T-helper 17 cell (primary cell): Measurements from ENCODE around the gene KRT79. TPM values are rescaled to one million over a fixed set of nuclear protein-coding genes. Genes with fewer than 3 reads are reported as not detected.
"Not testable (repeated sequence)": the region's sequence is repeated elsewhere in the genome, so short reads cannot be mapped to it uniquely, and the experiment has no call there.

Source experiments
- ATAC-seq: fragments of 150-1000 bp; cut with Tn5 transposase; 2 replicates; pipeline ENCODE4 v1.10.0; 2021; ENCODE audit warnings: mild to moderate bottlenecking, moderate library complexity
- DNase-seq, 3 donors: peaks; one replicate each; pipeline versions ENCODE4 v3.0.0 to v3.0.0-alpha.2; 2020 to 2021
- H3K9me3 ChIP-seq: one replicate; pipeline ENCODE4 v1.7.0; 2013; ENCODE audit warnings: low read length, mild to moderate bottlenecking; ENCODE audit not compliant: control insufficient read depth, poor library complexity, severe bottlenecking
- H3K27ac Mint-ChIP-seq: one replicate; pipeline ENCODE4 v1.8.0; 2022; ENCODE audit warnings: mild to moderate bottlenecking, moderate library complexity, mixed read lengths
- H3K27me3 Mint-ChIP-seq: one replicate; pipeline ENCODE4 v1.8.0; 2022; ENCODE audit warnings: mixed read lengths
- H3K36me3 Mint-ChIP-seq: one replicate; pipeline ENCODE4 v1.8.0; 2022; ENCODE audit warnings: low read depth, mixed read lengths
- H3K4me1 Mint-ChIP-seq: one replicate; pipeline ENCODE4 v1.8.0; 2022; ENCODE audit warnings: mild to moderate bottlenecking, mixed read lengths
- H3K4me3 Mint-ChIP-seq: one replicate; pipeline ENCODE4 v1.8.0; 2022; ENCODE audit warnings: mild to moderate bottlenecking, moderate library complexity, mixed read lengths
- total RNA-seq, 4 donors: library from RNA in 2 of 4; stranded (reverse) in 2 of 4; gene quantifications; one replicate each; pipeline ENCODE4 v1.2.3 and lab custom pipeline; 2022 to 2026

Gene KRT79
- total RNA-seq, 2 donors from 2014 or later: not detected

DNA sequence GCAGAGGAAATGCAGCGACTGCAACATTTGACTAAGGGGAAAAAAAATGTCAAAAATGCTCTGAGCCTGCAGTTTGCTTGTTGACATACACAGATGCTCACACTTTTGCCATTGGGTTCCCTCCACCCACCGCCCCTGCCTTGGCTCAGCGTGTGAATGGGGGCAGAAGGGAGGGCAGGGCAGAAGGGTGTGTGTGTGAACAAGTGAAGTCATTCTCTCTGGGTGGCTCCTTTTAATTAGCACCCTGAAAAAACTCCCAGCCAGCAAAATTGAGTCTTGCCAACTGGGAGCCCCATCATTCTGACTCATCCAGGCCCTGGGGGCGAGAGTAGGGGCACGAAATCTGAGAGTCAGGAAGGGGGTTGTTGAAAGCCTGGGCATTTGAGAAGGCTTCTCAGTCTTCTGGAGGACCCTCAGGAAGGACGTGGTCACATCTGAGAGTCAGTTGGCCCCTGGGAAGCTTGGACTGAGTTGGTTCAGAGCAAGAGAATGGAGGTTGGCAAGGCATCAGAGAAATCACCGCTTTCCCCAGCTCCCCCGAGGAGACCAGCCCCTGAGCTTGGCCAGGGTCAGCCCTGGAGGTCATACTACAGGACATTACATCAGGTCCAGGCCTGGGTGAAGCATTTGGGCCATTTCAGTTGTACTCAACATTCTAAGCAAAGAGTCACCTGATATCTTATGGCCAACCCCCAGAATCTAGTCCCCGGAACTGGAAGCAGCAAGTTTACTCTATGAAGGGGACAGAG is 37.4 kb upstream of the KRT79 start:
- ATAC-seq: no peak

DNA sequence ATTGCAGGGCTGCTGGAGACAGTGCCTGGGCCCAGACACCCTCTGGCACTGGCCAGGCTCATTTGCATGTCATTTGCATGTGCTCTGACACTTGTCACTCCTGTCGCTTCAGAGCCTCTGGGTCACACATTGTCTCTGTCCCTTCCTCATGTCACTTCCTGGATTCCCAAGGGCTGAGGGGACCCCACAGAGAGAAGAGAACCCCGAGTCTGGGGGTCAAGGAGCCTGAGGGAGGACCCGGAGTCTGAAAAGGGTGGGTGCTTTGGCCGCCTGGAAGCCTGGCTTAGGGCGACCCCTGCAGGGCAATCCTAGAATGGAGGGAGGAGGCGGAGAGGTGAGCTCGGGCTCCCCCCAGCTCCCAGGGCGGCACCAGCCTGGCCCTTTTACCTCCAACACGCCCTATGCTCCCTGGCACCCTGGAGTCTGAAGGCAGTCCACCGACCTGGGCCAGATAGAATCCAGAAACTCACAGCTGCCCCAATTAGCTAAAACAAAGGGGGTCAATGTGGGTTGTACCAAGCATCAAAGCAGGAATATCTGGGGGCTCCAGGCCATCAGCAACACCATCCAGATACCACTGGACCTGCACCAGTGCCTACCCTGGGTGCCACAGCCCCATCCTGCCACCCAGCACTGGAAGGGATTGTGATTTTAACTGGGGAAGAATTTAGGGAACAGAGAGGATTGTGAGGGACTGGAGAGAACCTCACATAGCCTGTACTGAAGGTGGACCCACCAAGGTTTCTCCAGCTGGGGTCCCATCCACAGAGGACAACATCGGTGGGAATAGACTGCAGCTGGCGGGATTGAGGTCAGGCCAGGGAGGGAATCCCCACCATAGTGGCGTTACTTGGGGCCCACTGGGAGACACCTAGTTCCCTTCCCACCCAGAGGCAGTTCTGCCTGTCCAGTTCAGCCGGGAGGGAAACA is 36.5 kb upstream of the KRT79 start:
- Mint-ChIP-seq H3K36me3 (no peaks in the 10 kb centered on the region), H3K4me3 (no peak overlapping the region), H3K27me3 (peaks cover 7% of the 10 kb centered on the region), H3K4me1 (peaks cover 27% of the 10 kb centered on the region), H3K27ac (no peak overlapping the region)
- H3K9me3 ChIP-seq: no peaks in the 10 kb centered on the region
- ATAC-seq (peak; percentile 77), DNase-seq (peak; percentile 49 to 71 (median 50))

More for the DNA sequence above, 37.4 kb upstream of the KRT79 start:
- Mint-ChIP-seq H3K4me1 (peaks cover 30% of the 10 kb centered on the region), H3K27me3 (peaks cover 11% of the 10 kb centered on the region), H3K36me3 (no peaks in the 10 kb centered on the region), H3K4me3 (no peak overlapping the region), H3K27ac (no peak overlapping the region)
- no peaks in the 10 kb centered on the region for H3K9me3 ChIP-seq
- no peak for DNase-seq

DNA sequence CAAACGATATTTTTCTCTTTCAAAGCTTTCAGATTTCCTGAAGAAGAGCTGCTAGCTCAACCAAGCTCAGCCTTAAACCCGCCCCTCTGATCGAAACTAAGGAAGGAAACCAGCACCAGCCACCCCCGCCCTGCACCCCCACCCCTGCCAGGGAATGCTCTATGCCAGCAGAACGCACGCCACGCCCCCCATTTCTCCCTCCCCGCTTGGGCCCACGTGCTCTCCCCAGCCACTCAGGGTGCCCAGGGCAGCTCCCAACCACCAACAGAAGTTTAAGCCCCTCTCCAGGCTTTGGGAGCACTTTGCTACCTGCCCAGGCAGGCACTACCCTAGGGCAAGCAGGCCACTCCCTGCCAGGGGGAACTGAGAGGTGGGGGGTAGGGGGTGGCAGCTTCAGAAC is 33.5 kb upstream of the KRT79 start:
- peak; percentile 37 for ATAC-seq
- H3K4me3 Mint-ChIP-seq: no peak overlapping the region

DNA sequence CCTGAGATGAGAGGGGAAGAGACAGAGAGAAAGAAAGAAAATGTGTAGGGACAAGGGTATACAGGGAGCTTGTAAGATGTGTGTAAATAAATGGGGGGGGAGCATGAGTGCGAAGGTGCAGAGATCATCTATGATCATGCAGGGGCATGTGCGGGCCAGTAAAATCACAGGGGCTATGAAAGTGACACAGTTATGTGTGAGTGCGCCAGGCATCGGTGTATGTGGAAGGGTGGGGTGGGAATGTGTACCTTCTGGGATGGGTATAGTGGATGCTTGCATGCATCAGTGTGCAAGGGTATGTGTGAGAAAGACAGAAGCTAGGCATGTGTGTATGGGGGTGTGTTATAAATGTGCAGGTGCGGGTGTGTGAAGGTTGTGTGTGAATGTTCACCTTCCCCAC is 33.0 kb upstream of the KRT79 start:
- no peaks in the 10 kb centered on the region for H3K9me3 ChIP-seq
- Mint-ChIP-seq H3K4me1 (peaks cover 10% of the 10 kb centered on the region), H3K27ac (no peak overlapping the region), H3K36me3 (peaks cover 1% of the 10 kb centered on the region), H3K4me3 (peak overlapping the region; percentile 55), H3K27me3 (no peaks in the 10 kb centered on the region)
- DNase-seq (no peak), ATAC-seq (no peak)

More for the DNA sequence above, 33.5 kb upstream of the KRT79 start:
- H3K27ac Mint-ChIP-seq: no peak overlapping the region
- no peak for DNase-seq
- no peaks in the 10 kb centered on the region for H3K27me3 Mint-ChIP-seq
- peaks cover 10% of the 10 kb centered on the region for H3K4me1 Mint-ChIP-seq
- no peaks in the 10 kb centered on the region for H3K36me3 Mint-ChIP-seq
- no peaks in the 10 kb centered on the region for H3K9me3 ChIP-seq

DNA sequence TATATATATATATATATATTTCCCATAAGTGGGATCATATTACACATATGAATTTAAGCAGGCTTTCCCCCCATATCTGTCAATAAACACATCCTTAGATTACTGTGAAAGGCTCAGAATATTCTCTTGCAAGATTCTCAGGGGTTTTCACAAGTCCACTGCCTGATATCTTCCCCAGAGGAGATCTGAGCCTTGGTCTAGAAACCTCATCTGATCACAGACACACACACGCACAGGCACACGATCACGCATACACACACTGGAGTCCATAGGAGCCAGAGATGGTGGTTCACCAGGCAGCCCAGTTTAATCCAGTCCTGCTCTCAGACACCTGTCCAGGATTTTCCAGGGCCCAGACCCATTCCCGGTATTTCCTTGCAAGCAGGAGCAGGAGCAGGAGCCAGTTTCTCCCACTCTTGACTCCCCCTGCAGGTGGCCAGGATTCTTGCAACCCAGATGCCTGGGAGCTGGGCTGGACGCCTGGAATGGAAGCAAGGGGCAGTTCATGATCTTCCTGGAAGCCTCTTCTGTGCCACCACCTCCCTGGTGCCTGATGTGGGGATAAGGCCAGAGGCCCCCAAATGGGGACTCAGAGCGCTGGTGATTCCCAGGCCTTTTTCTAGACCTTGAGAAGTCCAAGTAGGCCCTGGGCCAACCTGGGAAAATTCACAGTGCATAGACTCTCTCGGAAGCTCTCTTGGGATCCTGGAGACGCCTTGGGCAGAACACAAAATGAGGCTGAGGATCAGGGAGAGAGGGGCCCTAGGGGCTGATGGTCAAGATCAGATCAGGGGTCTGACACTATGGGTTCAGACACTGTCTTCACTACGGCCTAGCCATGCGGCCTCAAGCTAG is 31.2 kb upstream of the KRT79 start:
- H3K27me3 Mint-ChIP-seq: no peaks in the 10 kb centered on the region
- H3K9me3 ChIP-seq: no peaks in the 10 kb centered on the region
- peak overlapping the region; percentile 68 for H3K4me3 Mint-ChIP-seq
- ATAC-seq: no peak
- no peak overlapping the region for H3K27ac Mint-ChIP-seq
- peaks cover 10% of the 10 kb centered on the region for H3K4me1 Mint-ChIP-seq
- DNase-seq: no peak
- H3K36me3 Mint-ChIP-seq: peaks cover 3% of the 10 kb centered on the region

DNA sequence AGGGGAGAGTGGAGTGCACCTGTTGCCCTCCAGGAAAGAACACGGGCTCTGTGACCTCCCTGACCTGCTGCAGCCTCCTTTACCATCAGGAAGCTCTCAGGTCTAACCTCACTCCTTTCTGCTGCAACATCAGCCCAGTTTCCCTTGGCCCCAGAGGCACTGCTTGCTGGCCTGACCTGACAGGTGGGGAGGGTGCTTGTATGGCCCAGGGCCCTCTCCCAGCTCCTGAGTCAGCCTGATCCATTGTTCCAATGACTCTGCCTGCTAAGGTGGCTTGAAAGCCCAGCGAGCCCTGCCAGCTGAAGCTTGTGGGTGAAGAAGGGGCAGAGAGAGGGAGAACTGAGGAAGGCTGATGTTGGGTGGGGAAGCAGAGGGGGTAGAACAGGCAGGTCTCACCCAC is 27.9 kb upstream of the KRT79 start:
- no peaks in the 10 kb centered on the region for H3K9me3 ChIP-seq
- DNase-seq (no peak), ATAC-seq (no peak)
- peaks cover 3% of the 10 kb centered on the region for H3K36me3 Mint-ChIP-seq
- peaks cover 2% of the 10 kb centered on the region for H3K4me1 Mint-ChIP-seq
- H3K4me3 Mint-ChIP-seq: no peak overlapping the region
- no peaks in the 10 kb centered on the region for H3K27me3 Mint-ChIP-seq
- H3K27ac Mint-ChIP-seq: no peak overlapping the region

DNA sequence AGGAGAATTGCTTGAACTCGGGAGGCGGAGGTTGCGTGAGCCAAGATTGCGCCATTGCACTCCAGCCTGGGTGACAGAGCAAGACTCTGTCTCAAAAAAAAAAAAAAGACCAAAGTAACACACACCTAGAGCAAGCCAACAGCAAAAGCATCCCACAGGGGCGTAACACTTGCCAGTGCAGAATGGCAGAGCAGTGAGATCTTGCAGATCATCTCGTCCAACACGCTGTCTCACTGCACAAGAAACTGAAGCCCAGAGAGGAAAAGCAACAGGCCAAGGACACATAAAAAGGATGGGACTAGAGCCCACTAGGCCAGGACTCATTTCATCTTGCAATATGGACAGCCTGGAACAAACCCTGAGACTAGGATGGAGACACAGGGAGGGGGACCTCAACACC is 27.4 kb upstream of the KRT79 start:
- Mint-ChIP-seq H3K4me1 (no peaks in the 10 kb centered on the region), H3K27ac (no peak overlapping the region), H3K4me3 (no peak overlapping the region), H3K27me3 (no peaks in the 10 kb centered on the region), H3K36me3 (peaks cover 3% of the 10 kb centered on the region)
- no peaks in the 10 kb centered on the region for H3K9me3 ChIP-seq
- ATAC-seq: no peak
- no peak for DNase-seq

DNA sequence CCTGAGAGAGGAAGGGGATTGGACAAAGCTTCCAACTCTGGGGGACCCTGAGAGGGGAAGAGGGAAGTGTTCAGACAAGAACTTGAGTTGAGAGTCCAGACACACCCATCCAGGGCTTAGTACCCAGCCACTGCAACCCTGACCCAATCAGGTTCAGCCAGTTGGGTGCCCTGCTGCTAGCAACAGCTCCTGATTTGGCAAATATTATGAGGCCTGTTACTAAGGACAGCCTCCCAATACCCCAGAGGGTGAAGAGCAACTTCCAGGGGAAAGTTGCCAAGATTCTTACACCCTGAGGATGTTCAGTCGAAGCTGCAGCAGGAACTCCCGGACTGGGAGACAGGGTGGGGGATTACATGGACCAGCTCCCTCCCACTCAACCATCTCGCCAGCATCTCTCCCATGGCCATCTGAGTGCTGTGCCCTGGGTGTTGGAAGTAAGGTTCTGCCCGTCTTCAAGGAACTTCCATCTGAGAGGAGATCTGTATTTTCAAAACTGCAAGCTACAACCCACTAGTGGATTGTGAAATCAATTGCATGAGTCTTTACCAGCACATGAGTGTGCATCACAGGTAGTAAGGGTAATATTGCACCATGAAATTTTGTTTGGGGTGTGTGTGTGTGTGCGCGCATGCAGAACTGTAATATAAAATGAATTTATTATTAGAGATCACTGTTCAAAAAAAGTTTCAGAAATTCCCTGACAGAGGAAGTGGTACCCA is 26.2 kb upstream of the KRT79 start:
- Mint-ChIP-seq H3K27me3 (no peaks in the 10 kb centered on the region), H3K4me3 (no peak overlapping the region), H3K36me3 (peaks cover 3% of the 10 kb centered on the region), H3K27ac (no peak overlapping the region), H3K4me1 (no peaks in the 10 kb centered on the region)
- no peak for ATAC-seq
- DNase-seq: no peak
- no peaks in the 10 kb centered on the region for H3K9me3 ChIP-seq

DNA sequence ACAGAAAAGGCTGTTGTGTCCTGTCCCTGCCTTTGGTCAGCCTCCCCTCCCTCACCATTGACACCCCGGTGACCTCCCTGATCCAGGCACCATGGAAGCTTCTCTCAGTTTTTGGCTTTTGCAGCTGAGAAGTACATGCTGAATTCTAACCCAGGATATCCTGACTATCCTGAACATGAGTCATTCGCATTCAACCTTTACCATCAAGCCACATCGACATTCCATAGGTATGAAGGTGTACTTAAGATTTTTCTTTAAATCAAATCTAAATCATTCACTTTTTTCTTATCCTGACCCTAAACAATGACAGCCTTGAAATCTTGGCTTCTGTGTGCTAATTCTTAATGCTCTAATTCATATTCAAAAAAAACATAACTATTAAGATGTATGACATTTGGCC is 23.4 kb upstream of the KRT79 start:
- no peak for ATAC-seq
- peaks cover 18% of the 10 kb centered on the region for H3K27me3 Mint-ChIP-seq
- H3K9me3 ChIP-seq: no peaks in the 10 kb centered on the region
- H3K4me3 Mint-ChIP-seq: no peak overlapping the region
- no peaks in the 10 kb centered on the region for H3K4me1 Mint-ChIP-seq
- H3K36me3 Mint-ChIP-seq: peaks cover 3% of the 10 kb centered on the region
- no peak for DNase-seq
- no peak overlapping the region for H3K27ac Mint-ChIP-seq

DNA sequence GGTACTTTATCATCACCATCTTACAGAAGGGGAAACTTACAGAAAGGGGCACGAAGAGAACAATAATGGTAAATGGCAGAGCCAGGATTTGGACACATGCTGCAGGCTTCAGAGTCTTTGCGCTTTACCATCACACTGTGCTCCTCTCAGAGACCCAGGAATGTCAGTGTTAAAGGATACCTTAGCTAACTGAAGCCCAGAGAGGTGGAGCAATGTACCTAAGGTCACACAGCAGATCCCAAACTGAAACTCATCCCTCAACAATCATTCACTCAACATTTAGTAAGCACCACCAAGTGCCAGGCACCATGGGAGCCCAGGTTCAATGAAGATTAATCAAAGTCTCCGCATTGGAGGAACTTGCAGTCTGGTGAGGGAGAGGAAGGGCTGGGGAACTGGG is 22.7 kb upstream of the KRT79 start:
- ATAC-seq (no peak), DNase-seq (no peak)
- H3K4me1 Mint-ChIP-seq: no peaks in the 10 kb centered on the region
- H3K9me3 ChIP-seq: no peaks in the 10 kb centered on the region
- H3K27ac Mint-ChIP-seq: no peak overlapping the region
- no peak overlapping the region for H3K4me3 Mint-ChIP-seq
- peaks cover 25% of the 10 kb centered on the region for H3K27me3 Mint-ChIP-seq
- peaks cover 3% of the 10 kb centered on the region for H3K36me3 Mint-ChIP-seq

DNA sequence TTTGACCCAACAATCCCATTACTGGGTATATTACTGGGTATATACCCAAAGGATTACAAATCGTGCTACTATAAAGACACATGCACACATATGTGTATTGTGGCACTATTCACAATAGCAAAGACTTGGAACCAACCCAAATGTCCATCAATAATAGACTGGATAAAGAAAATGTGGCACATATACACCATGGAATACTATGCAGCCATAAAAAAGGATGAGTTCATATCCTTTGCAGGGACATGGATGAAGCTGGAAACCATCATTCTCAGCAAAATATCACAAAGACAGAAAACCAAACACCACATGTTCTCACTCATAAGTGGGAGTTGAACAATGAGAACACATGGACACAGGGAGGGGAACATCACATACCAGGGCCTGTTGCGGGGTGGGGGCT is 22.0 kb upstream of the KRT79 start:
- not testable (repeated sequence) for H3K4me3 Mint-ChIP-seq, H3K36me3 Mint-ChIP-seq, H3K27ac Mint-ChIP-seq, H3K4me1 Mint-ChIP-seq, H3K9me3 ChIP-seq, ATAC-seq, DNase-seq
- H3K27me3 Mint-ChIP-seq: peaks cover 32% of the 10 kb centered on the region

DNA sequence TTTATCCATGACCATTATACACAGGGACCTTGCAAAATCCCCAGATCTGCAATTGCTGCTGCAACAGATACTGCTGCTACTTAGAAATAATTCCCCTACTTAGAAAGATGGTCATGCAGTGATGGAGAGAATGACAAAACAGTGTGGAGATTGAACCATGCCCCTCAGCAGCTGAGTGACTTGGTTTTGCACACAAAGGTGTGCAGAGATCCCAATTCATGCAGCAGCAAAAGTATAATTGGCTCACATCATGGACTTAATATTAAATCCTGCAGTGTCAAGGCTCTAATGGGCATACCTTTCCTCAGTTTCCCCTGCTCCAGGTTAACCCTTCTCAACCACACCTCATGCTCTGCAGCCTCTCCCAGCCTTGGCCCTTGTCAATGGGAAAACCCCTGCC is 17.7 kb upstream of the KRT79 start:
- Mint-ChIP-seq H3K4me3 (no peak overlapping the region), H3K4me1 (no peaks in the 10 kb centered on the region)

More for the DNA sequence above, 17.7 kb upstream of the KRT79 start:
- H3K9me3 ChIP-seq: no peaks in the 10 kb centered on the region
- ATAC-seq (no peak), DNase-seq (no peak)
- Mint-ChIP-seq H3K27ac (no peak overlapping the region), H3K27me3 (peaks cover 50% of the 10 kb centered on the region), H3K36me3 (peaks cover 3% of the 10 kb centered on the region)
